Gastrocnemius medialis (tissue), 4 donors: ENCODE data around the gene ZYX. TPM values are rescaled to one million over a fixed set of nuclear protein-coding genes. Genes with fewer than 3 reads are reported as not detected.

Experiments
- ATAC-seq, 2 donors: fragments of 150-250 bp; one replicate each; pipeline ENCODE4 v1.9.1; 2016
- DNase-seq, 2 donors: peaks; one replicate each; pipeline ENCODE4 v3.0.0-alpha.2; 2019
- H3K27ac ChIP-seq, 4 donors: fragments of 200-600 bp; sonication (generic); 1 replicate in 1 of 4; 2 replicates in 3 of 4; pipeline ENCODE4 v1.5.1; 2016 to 2018; ENCODE audit warnings: mild to moderate bottlenecking in 2 of 4, moderate library complexity in 1 of 4
- H3K27me3 ChIP-seq, 3 donors: fragments of 200-600 bp; sonication (generic) in 2 of 3; 1 replicate in 1 of 3; 2 replicates in 2 of 3; pipeline versions ENCODE4 v1.5.1 to v1.6.0; 2016 to 2019; ENCODE audit warnings: mild to moderate bottlenecking in 1 of 3, moderate library complexity in 1 of 3
- H3K36me3 ChIP-seq, 2 donors: fragments of 200-600 bp; sonication (generic) in 1 of 2; one replicate each; pipeline ENCODE4 v1.5.1; 2017 to 2018
- H3K4me1 ChIP-seq, 2 donors: fragments of 200-600 bp; sonication (generic) in 1 of 2; one replicate each; pipeline ENCODE4 v1.5.1; 2016 to 2017; ENCODE audit warnings: mild to moderate bottlenecking in 2 of 2
- H3K4me3 ChIP-seq, 4 donors: fragments of 200-600 bp; sonication (generic) in 3 of 4; 1 replicate in 1 of 4; 2 replicates in 3 of 4; pipeline ENCODE4 v1.5.1; 2016 to 2019; ENCODE audit warnings: mild to moderate bottlenecking in 2 of 4
- H3K9me3 ChIP-seq, 3 donors: fragments of 200-600 bp; sonication (generic) in 2 of 3; 1 replicate in 1 of 3; 2 replicates in 2 of 3; pipeline ENCODE4 v1.5.1; 2016 to 2019
- CTCF ChIP-seq, 5 experiments: fragments of 450-650 bp in 3 of 5; fragments of 200-600 bp in 2 of 5; sonication (generic) in 2 of 5; IDR thresholded peaks in 4 of 5; conservative IDR thresholded peaks in 1 of 5; 1 replicate in 4 of 5; 2 replicates in 1 of 5; pipeline ENCODE4 v1.5.1; 2016 to 2019; ENCODE audit warnings: antibody characterized with exemption in 5 of 5, mild to moderate bottlenecking in 3 of 5, moderate library complexity in 3 of 5
- POLR2A ChIP-seq, 2 donors: fragments of 450-650 bp; IDR thresholded peaks; one replicate each; pipeline ENCODE4 v1.6.1; 2017; ENCODE audit warnings: antibody characterized with exemption in 2 of 2, mild to moderate bottlenecking in 2 of 2, moderate library complexity in 2 of 2
- in situ Hi-C, 4 donors: fragments of 200-750 bp; cut with MboI; loops; one replicate each; pipeline versions ENCODE4 v1.15.0 to v1.8.0; 2017; ENCODE audit warnings: low sequenced_read_pairs in 4 of 4
- intact Hi-C: fragments of 100-400 bp; cut with DNase I; formaldehyde crosslinking; loops from one replicate; pipeline ENCODE4 v1.15.1; 2023; ENCODE audit warnings: low total_unique reads
- total RNA-seq, 4 donors: library from RNA; depleted of rRNA; stranded (reverse); fragments of >200 nt; gene quantifications; one replicate each; pipeline versions ENCODE4 v1.1.0 to v1.2.3, GENCODE V29; 2016

Gene ZYX
- total RNA-seq, 4 donors from 2014 or later: 27.1 to 81.8 (median 43.2) TPM

GRCh38 chr7:143429770-143430698 is 48.9 kb downstream of the ZYX start:
- DNase-seq: no peak
- intact Hi-C loops (no loop called here), in situ Hi-C loops (loop anchor here in 1 of 4 donors (25.0 kb wide), 1 partner anchor 418 kb away; no protein-coding TSS in a partner anchor)
- H3K27ac ChIP-seq: no peak overlapping the region
- no peaks in the 10 kb centered on the region for H3K27me3 ChIP-seq
- TF ChIP-seq CTCF (IDR thresholded peaks at IDR 0.05 in 4 of 5, conservative IDR thresholded peaks at IDR 0.05 in 1 of 5) (no peak), POLR2A (IDR thresholded peaks at IDR 0.05) (no peak)
- no peaks in the 10 kb centered on the region for H3K4me1 ChIP-seq
- no peaks in the 10 kb centered on the region for H3K9me3 ChIP-seq
- H3K36me3 ChIP-seq: no peaks in the 10 kb centered on the region
- H3K4me3 ChIP-seq: no peak overlapping the region
- ATAC-seq: no peak

DNA sequence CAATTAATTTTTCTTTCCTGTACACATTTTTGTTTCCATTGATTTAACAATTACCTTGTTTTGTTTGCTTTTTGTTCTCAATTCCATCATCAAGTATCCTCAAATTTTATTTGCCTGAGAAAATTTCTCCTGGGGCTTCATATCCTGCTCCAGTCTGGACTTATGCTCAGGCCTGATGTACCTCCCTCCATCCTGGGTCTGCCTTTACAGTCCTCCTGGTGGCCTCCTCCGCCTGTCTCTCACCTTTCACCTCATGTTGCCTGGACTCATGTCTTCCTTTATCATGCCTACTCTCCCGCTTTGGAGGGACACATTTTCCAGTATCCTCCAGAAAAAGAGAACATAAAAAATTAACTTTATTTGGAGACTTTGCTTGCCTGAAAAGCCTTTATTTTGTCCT is 50.0 kb downstream of the ZYX start:
- in situ Hi-C loops: loop anchor here in 1 of 4 donors (25.0 kb wide), 1 partner anchor 419 kb away; no protein-coding TSS in a partner anchor

GRCh38 chr7:143433759-143434158 is 52.6 kb downstream of the ZYX start:
- DNase-seq (no peak), ATAC-seq (no peak)
- H3K9me3 ChIP-seq: no peaks in the 10 kb centered on the region
- no peaks in the 10 kb centered on the region for H3K27me3 ChIP-seq
- in situ Hi-C loops (loop anchor here in 1 of 4 donors (25.0 kb wide), 1 partner anchor 421 kb away; no protein-coding TSS in a partner anchor), intact Hi-C loops (no loop called here)
- no peaks in the 10 kb centered on the region for H3K36me3 ChIP-seq
- H3K4me3 ChIP-seq: no peak overlapping the region
- H3K4me1 ChIP-seq: no peaks in the 10 kb centered on the region
- H3K27ac ChIP-seq: no peak overlapping the region
- no peak for TF ChIP-seq POLR2A (IDR thresholded peaks at IDR 0.05)
- no peak for TF ChIP-seq CTCF (IDR thresholded peaks at IDR 0.05 in 4 of 5, conservative IDR thresholded peaks at IDR 0.05 in 1 of 5)

More for the DNA sequence above, 50.0 kb downstream of the ZYX start:
- DNase-seq (no peak), ATAC-seq (no peak)
- TF ChIP-seq POLR2A (IDR thresholded peaks at IDR 0.05): no peak
- TF ChIP-seq CTCF (IDR thresholded peaks at IDR 0.05 in 4 of 5, conservative IDR thresholded peaks at IDR 0.05 in 1 of 5): no peak
- H3K4me1 ChIP-seq: no peaks in the 10 kb centered on the region
- no peaks in the 10 kb centered on the region for H3K9me3 ChIP-seq
- no peaks in the 10 kb centered on the region for H3K36me3 ChIP-seq
- intact Hi-C loops: no loop called here
- H3K27ac ChIP-seq: no peak overlapping the region
- H3K27me3 ChIP-seq: no peaks in the 10 kb centered on the region
- no peak overlapping the region for H3K4me3 ChIP-seq

- Histone ChIP-seq H3K27me3 (no peaks in the 10 kb centered on the region), H3K4me1 (no peaks in the 10 kb centered on the region), H3K36me3 (no peaks in the 10 kb centered on the region), H3K27ac (no peak overlapping the region), H3K9me3 (no peaks in the 10 kb centered on the region), H3K4me3 (no peak overlapping the region)
- no peak for TF ChIP-seq CTCF (IDR thresholded peaks at IDR 0.05 in 4 of 5, conservative IDR thresholded peaks at IDR 0.05 in 1 of 5)
- TF ChIP-seq POLR2A (IDR thresholded peaks at IDR 0.05): no peak
- peak in 1 of 2 donors; percentile 44 for ATAC-seq
- intact Hi-C loops: no loop called here
- peak; percentile 8 to 30 for DNase-seq
- in situ Hi-C loops: loop anchor here in 1 of 4 donors (25.0 kb wide), 1 partner anchor 422 kb away; no protein-coding TSS in a partner anchor
Measured at GRCh38 chr7:143434660-143435059, 53.5 kb downstream of the ZYX start.
